Measurements from ENCODE around the gene MAFF. TPM values are rescaled to one million over a fixed set of nuclear protein-coding genes. Genes with fewer than 3 reads are reported as not detected.

Gene MAFF
- polyA plus RNA-seq, 1 donor = 20.2 TPM

- Histone ChIP-seq H3K9me3 (ENCODE audit: control insufficient read depth, low read depth, low read length) (no peaks in the 10 kb centered on the region), H3K4me1 (ENCODE audit: control insufficient read depth, insufficient read depth, low read length) (peaks cover 55% of the 10 kb centered on the region), H3K27ac (ENCODE audit: low read length) (peak overlapping the region; percentile 10), H3K27me3 (ENCODE audit: control insufficient read depth, insufficient read depth, low read length) (no peaks in the 10 kb centered on the region), H3K36me3 (ENCODE audit: control insufficient read depth, insufficient read depth, low read length) (peaks cover 6% of the 10 kb centered on the region), H3K4me3 (ENCODE audit: low read length) (no peak overlapping the region)
- no CpG with 5 or more reads among the region's 15 CpGs for WGBS (ENCODE audit: insufficient coverage, low lambda C conversion rate)
- DNase-seq = peak; percentile 47 to 62
These were observed 59.2 kb downstream of the MAFF start for GRCh38 chr22:38260761-38261681.

GRCh38 chr22:38262051-38262795 lies 60.4 kb downstream of the MAFF start:
- Histone ChIP-seq H3K9me3 (ENCODE audit: control insufficient read depth, low read depth, low read length) (no peaks in the 10 kb centered on the region), H3K36me3 (ENCODE audit: control insufficient read depth, insufficient read depth, low read length) (peaks cover 6% of the 10 kb centered on the region), H3K27me3 (ENCODE audit: control insufficient read depth, insufficient read depth, low read length) (no peaks in the 10 kb centered on the region), H3K27ac (ENCODE audit: low read length) (no peak overlapping the region), H3K4me1 (ENCODE audit: control insufficient read depth, insufficient read depth, low read length) (peaks cover 55% of the 10 kb centered on the region), H3K4me3 (ENCODE audit: low read length) (no peak overlapping the region)
- 100% methylated on average over 1 of the region's 20 CpGs for WGBS (ENCODE audit: insufficient coverage, low lambda C conversion rate)
- DNase-seq = peak in 1 of 2 donors; percentile 41

- Histone ChIP-seq H3K27me3 (ENCODE audit: control insufficient read depth, insufficient read depth, low read length) (no peaks in the 10 kb centered on the region), H3K4me3 (ENCODE audit: low read length) (no peak overlapping the region), H3K27ac (ENCODE audit: low read length) (no peak overlapping the region), H3K4me1 (ENCODE audit: control insufficient read depth, insufficient read depth, low read length) (peaks cover 33% of the 10 kb centered on the region), H3K9me3 (ENCODE audit: control insufficient read depth, low read depth, low read length) (no peaks in the 10 kb centered on the region), H3K36me3 (ENCODE audit: control insufficient read depth, insufficient read depth, low read length) (peaks cover 10% of the 10 kb centered on the region)
- no CpG with 5 or more reads among the region's 6 CpGs for WGBS (ENCODE audit: insufficient coverage, low lambda C conversion rate)
- DNase-seq = no peak
These were observed 62.6 kb downstream of the MAFF start for GRCh38 chr22:38264322-38264843.

Other genes with a start within 250 kb of the MAFF start
- 0.73 TPM for gene C22orf23, start 248.4 kb upstream of the MAFF start, polyA plus RNA-seq
- 62.8 TPM for gene POLR2F, start 248.3 kb upstream of the MAFF start, polyA plus RNA-seq
- gene SOX10, start 217.4 kb upstream of the MAFF start, polyA plus RNA-seq = 8.8 TPM
- 32.0 TPM for gene PICK1, start 144.6 kb upstream of the MAFF start, polyA plus RNA-seq
- gene SLC16A8, start 117.8 kb upstream of the MAFF start, polyA plus RNA-seq = 2.3 TPM
- 119 TPM for gene BAIAP2L2, start 91.3 kb upstream of the MAFF start, polyA plus RNA-seq
- 71.1 TPM for gene PLA2G6, start 20.2 kb upstream of the MAFF start, polyA plus RNA-seq
- gene TMEM184B, start 71.0 kb downstream of the MAFF start, polyA plus RNA-seq = 56.5 TPM
- 125 TPM for gene CSNK1E, start 115.4 kb downstream of the MAFF start, polyA plus RNA-seq